Activated CD4-positive, alpha-beta memory T cell treated with anti-CD3 and anti-CD28 coated beads for 36 hours (primary cell): ENCODE results near the gene ARHGEF1. TPM values are rescaled to one million over a fixed set of nuclear protein-coding genes. Genes with fewer than 3 reads are reported as not detected.

Source experiments
- CTCF ChIA-PET: fragments of 350-600 bp; sonication (Branson Sonifier 250); formaldehyde crosslinking; loops from one replicate; lab custom pipeline; 2021; ENCODE audit warnings: antibody characterized with exemption, inconsistent platforms; lab: Charles Lee
- POLR2A ChIA-PET: fragments of 350-600 bp; sonication (Branson Sonifier 250); formaldehyde crosslinking; loops from one replicate; lab custom pipeline; 2021; ENCODE audit warnings: antibody characterized with exemption; lab: Charles Lee
- DNase-seq: peaks from one replicate; pipeline ENCODE4 v3.0.0-alpha.2; 2020
- H3K27ac Mint-ChIP-seq: one replicate; pipeline ENCODE4 v1.8.0; 2021; ENCODE audit warnings: mixed read lengths
- H3K27me3 Mint-ChIP-seq: one replicate; pipeline ENCODE4 v1.8.0; 2021; ENCODE audit warnings: mixed read lengths
- H3K36me3 Mint-ChIP-seq: one replicate; pipeline ENCODE4 v1.8.0; 2021; ENCODE audit warnings: mixed read lengths
- H3K4me1 Mint-ChIP-seq: one replicate; pipeline ENCODE4 v1.8.0; 2021; ENCODE audit warnings: low read depth, mixed read lengths
- H3K4me3 Mint-ChIP-seq: one replicate; pipeline ENCODE4 v1.8.0; 2021; ENCODE audit warnings: mild to moderate bottlenecking, mixed read lengths
- H3K9me3 Mint-ChIP-seq: one replicate; pipeline ENCODE4 v1.8.0; 2021; ENCODE audit warnings: mixed read lengths
- intact Hi-C: fragments of 100-400 bp; cut with micrococcal nuclease; formaldehyde crosslinking; loops from one replicate; pipeline ENCODE4 v1.15.1; 2023
- total RNA-seq, 2 experiments: library from RNA; stranded (reverse); gene quantifications; one replicate each; pipeline ENCODE4 v1.2.3, GENCODE V29; 2021

The ARHGEF1 gene
- total RNA-seq, 2 experiments from 2014 or later: 298 to 327 TPM

- Mint-ChIP-seq H3K9me3 (no peaks in the 10 kb centered on the region), H3K4me1 (peaks cover 23% of the 10 kb centered on the region), H3K4me3 (no peak overlapping the region), H3K27me3 (peaks cover 21% of the 10 kb centered on the region), H3K27ac (no peak overlapping the region), H3K36me3 (no peaks in the 10 kb centered on the region)
- intact Hi-C loops: no loop called here
- no peak for DNase-seq
- ChIA-PET CTCF (no interaction called here), POLR2A (no interaction called here)
Measured at GRCh38 chr19:41915021-41915775, 32.2 kb downstream of the ARHGEF1 start.

GRCh38 chr19:41915776-41916414, 32.9 kb downstream of the ARHGEF1 start:
- H3K4me1 Mint-ChIP-seq: peaks cover 18% of the 10 kb centered on the region
- H3K9me3 Mint-ChIP-seq: no peaks in the 10 kb centered on the region
- H3K4me3 Mint-ChIP-seq: no peak overlapping the region
- no peaks in the 10 kb centered on the region for H3K36me3 Mint-ChIP-seq
- no peak for DNase-seq
- intact Hi-C loops: no loop called here
- ChIA-PET POLR2A (no interaction called here), CTCF (no interaction called here)
- H3K27ac Mint-ChIP-seq: no peak overlapping the region
- peaks cover 21% of the 10 kb centered on the region for H3K27me3 Mint-ChIP-seq

DNA sequence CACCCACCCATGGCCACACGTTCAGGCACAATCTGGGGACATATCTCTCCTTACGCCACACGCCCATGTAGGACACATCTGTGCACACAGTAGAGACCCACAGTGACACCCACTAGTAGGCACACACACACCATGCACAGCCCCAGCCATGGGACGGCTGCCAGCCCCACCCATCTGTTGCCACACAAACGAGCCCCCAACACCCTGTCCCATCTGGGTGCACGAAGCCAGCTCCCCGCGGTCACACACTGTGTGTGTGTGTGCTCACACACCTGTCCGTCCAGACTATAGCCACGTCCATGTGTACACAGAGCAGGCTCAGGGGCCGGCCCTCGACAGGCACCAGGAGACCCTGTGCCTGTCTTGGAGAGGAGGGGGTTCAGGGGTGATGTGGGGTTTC, 34.7 kb downstream of the ARHGEF1 start:
- ChIA-PET POLR2A (no interaction called here), CTCF (no interaction called here)
- H3K27me3 Mint-ChIP-seq: peaks cover 10% of the 10 kb centered on the region
- H3K9me3 Mint-ChIP-seq: no peaks in the 10 kb centered on the region
- H3K27ac Mint-ChIP-seq: no peak overlapping the region
- intact Hi-C loops: no loop called here
- H3K36me3 Mint-ChIP-seq: no peaks in the 10 kb centered on the region
- no peak overlapping the region for H3K4me3 Mint-ChIP-seq
- peaks cover 16% of the 10 kb centered on the region for H3K4me1 Mint-ChIP-seq
- DNase-seq: no peak

GRCh38 chr19:41918095-41918494, 35.1 kb downstream of the ARHGEF1 start:
- Mint-ChIP-seq H3K9me3 (no peaks in the 10 kb centered on the region), H3K4me1 (peaks cover 17% of the 10 kb centered on the region), H3K27ac (no peak overlapping the region), H3K36me3 (no peaks in the 10 kb centered on the region), H3K4me3 (no peak overlapping the region), H3K27me3 (peaks cover 10% of the 10 kb centered on the region)
- POLR2A ChIA-PET: no interaction called here
- no peak for DNase-seq
- intact Hi-C loops: no loop called here
- CTCF ChIA-PET: no interaction called here

GRCh38 chr19:41918653-41919244, 35.8 kb downstream of the ARHGEF1 start:
- Mint-ChIP-seq H3K4me1 (peaks cover 17% of the 10 kb centered on the region), H3K4me3 (no peak overlapping the region), H3K9me3 (no peaks in the 10 kb centered on the region), H3K27me3 (peaks cover 6% of the 10 kb centered on the region), H3K36me3 (no peaks in the 10 kb centered on the region), H3K27ac (no peak overlapping the region)
- ChIA-PET POLR2A (no interaction called here), CTCF (interaction anchor here (0.8 kb wide), 1 partner anchor 9 kb away, joined by 3 read pairs; the partner anchor contains the start of gene ERFL)
- DNase-seq: no peak
- intact Hi-C loops: no loop called here

DNA sequence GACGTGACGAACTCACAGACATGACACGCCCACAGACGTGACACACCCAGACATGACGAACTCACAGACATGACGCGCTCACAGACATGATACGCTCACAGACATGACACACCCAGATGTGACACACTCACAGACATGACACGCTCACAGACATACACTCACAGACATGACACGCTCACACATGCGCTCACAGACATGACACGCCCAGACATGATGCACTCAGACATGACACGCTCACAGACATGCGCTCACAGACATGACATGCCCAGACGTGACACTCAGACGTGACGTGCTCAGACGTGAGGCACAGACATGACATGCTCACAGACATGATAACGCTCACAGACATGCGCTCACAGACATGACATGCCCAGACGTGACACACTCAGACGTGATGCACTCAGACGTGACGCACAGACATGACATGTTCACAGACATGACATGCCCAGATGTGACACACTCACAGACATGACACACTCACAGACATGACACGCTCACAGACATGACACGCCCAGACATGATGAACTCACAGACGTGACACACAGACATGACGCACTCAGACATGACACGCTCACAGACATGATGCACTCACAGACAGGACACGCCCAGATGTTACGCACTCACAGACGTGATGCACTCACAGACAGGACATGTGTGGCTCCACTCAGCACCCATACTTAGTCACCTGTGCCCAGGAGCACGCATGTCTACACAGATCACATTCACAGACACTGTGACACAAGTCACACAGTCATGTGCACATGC, 37.1 kb downstream of the ARHGEF1 start:
- Mint-ChIP-seq H3K4me1 (peaks cover 13% of the 10 kb centered on the region), H3K36me3 (no peaks in the 10 kb centered on the region), H3K9me3 (no peaks in the 10 kb centered on the region), H3K27ac (no peak overlapping the region), H3K4me3 (no peak overlapping the region), H3K27me3 (no peaks in the 10 kb centered on the region)
- POLR2A ChIA-PET: no interaction called here
- CTCF ChIA-PET: interaction anchor here (0.8 kb wide), 1 partner anchor 8 kb away, joined by 3 read pairs; the partner anchor contains the start of gene ERFL
- DNase-seq: no peak
- intact Hi-C loops: no loop called here

- Mint-ChIP-seq H3K27ac (no peak overlapping the region), H3K4me3 (no peak overlapping the region), H3K4me1 (peaks cover 13% of the 10 kb centered on the region), H3K27me3 (no peaks in the 10 kb centered on the region), H3K9me3 (no peaks in the 10 kb centered on the region), H3K36me3 (no peaks in the 10 kb centered on the region)
- DNase-seq: no peak
- intact Hi-C loops: no loop called here
- ChIA-PET POLR2A (no interaction called here), CTCF (no interaction called here)
Measured at GRCh38 chr19:41920882-41921576, 38.0 kb downstream of the ARHGEF1 start.

GRCh38 chr19:41921577-41922576, 38.9 kb downstream of the ARHGEF1 start:
- ChIA-PET CTCF (no interaction called here), POLR2A (no interaction called here)
- no peak overlapping the region for H3K27ac Mint-ChIP-seq

GRCh38 chr19:41922585-41922984, 39.6 kb downstream of the ARHGEF1 start:
- Mint-ChIP-seq H3K36me3 (no peaks in the 10 kb centered on the region), H3K27ac (no peak overlapping the region), H3K4me3 (no peak overlapping the region), H3K27me3 (no peaks in the 10 kb centered on the region), H3K4me1 (peaks cover 13% of the 10 kb centered on the region), H3K9me3 (no peaks in the 10 kb centered on the region)
- ChIA-PET POLR2A (no interaction called here), CTCF (no interaction called here)
- intact Hi-C loops: no loop called here
- DNase-seq: no peak

More at GRCh38 chr19:41921577-41922576, 38.9 kb downstream of the ARHGEF1 start:
- no peak for DNase-seq
- Mint-ChIP-seq H3K27me3 (no peaks in the 10 kb centered on the region), H3K9me3 (no peaks in the 10 kb centered on the region), H3K4me3 (no peak overlapping the region), H3K4me1 (peaks cover 13% of the 10 kb centered on the region), H3K36me3 (no peaks in the 10 kb centered on the region)
- intact Hi-C loops: no loop called here

GRCh38 chr19:41923045-41923788, 40.2 kb downstream of the ARHGEF1 start:
- Mint-ChIP-seq H3K4me3 (no peak overlapping the region), H3K27me3 (no peaks in the 10 kb centered on the region), H3K4me1 (peaks cover 13% of the 10 kb centered on the region), H3K9me3 (no peaks in the 10 kb centered on the region), H3K27ac (no peak overlapping the region), H3K36me3 (no peaks in the 10 kb centered on the region)
- intact Hi-C loops: no loop called here
- POLR2A ChIA-PET: no interaction called here
- DNase-seq: no peak
- CTCF ChIA-PET: no interaction called here
